ENCODE results near the gene CRX. TPM values are rescaled to one million over a fixed set of nuclear protein-coding genes. Genes with fewer than 3 reads are reported as not detected.

The CRX gene
- total and polyA plus RNA-seq, 2 of the 13 experiments (the other 11 are each of a cell fraction or from before 2014, with no cell fraction given) = not detected

DNA sequence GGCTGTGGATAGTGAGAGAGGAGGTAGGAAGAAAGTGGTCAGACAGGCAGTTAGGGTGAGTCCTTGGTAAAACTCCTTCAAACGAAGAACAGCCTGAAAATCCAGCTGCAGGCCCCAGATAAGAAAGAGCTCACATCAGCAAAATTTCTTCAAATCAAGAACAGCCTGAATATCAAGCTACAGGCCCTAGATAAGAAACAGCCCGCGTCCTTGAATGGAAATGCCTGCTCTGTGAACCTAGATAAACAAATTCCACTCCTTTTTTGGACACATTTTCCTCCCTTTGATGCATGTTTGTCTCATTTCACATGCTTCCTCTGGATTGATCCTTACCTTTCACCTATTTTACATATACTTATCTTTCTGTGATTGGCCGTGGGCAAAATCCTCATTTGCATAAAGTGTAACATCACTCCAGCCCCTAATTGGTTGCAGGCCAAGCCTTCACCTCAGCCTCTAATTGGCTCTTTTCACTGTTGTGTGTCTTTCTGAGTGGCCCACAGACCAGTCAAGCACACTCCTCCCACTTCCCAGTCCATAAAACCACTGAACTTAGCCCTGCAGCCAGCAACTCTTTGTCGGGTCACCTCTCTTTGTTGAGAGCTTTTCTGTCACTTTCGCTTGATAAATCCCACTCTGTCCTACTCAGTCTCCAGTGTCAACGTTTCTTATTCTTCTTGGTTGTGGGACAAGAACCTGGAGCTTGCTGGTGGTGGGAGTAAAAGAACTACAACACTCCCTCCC lies 70.4 kb downstream of the CRX start (continued):
- TF ChIP-seq ZNF333 (CRISPR knock-in tag; IDR thresholded peaks at IDR 0.05; ENCODE audit: borderline replicate concordance) (no peak), ARID3A (IDR thresholded peaks at IDR 0.05; ENCODE audit: low read depth, low read length) (peak; percentile 96), ASH2L (IDR thresholded peaks at IDR 0.05; ENCODE audit: insufficient read length, low read depth, low read length) (peak; percentile 74), ONECUT2 (CRISPR knock-in tag; IDR thresholded peaks at IDR 0.05) (peak; percentile 70), RORA (CRISPR knock-in tag; IDR thresholded peaks at IDR 0.05) (no peak), SNAI1 (CRISPR knock-in tag; IDR thresholded peaks at IDR 0.05; ENCODE audit: borderline replicate concordance) (no peak), TFE3 (CRISPR knock-in tag; IDR thresholded peaks at IDR 0.05) (peak; percentile 64; the same call in 1 of the 2 replicates), ZNF251 (CRISPR knock-in tag; IDR thresholded peaks at IDR 0.05) (no peak), EED (CRISPR knock-in tag; IDR thresholded peaks at IDR 0.05) (no peak), HNRNPK (IDR thresholded peaks at IDR 0.05; ENCODE audit: low read depth, low read length, poor library complexity, severe bottlenecking) (no peak), BORCS8-MEF2B (CRISPR knock-in tag; IDR thresholded peaks at IDR 0.05) (0 out of 2 replicates have a peak, but pooled peaks have one; percentile 52), FOSL2 (CRISPR knock-in tag; IDR thresholded peaks at IDR 0.05) (no peak), ZNF772 (CRISPR knock-in tag; IDR thresholded peaks at IDR 0.05) (no peak; the same call in 1 of the 2 replicates), ZNF337 (CRISPR knock-in tag; IDR thresholded peaks at IDR 0.05; ENCODE audit: borderline replicate concordance, low read depth) (no peak), KDM5A (IDR thresholded peaks at IDR 0.05; ENCODE audit: borderline replicate concordance, low read length) (no peak; the same call in 1 of the 2 replicates), NFE2L1 (CRISPR knock-in tag; IDR thresholded peaks at IDR 0.05; ENCODE audit: borderline replicate concordance) (no peak), IRX3 (CRISPR knock-in tag; IDR thresholded peaks at IDR 0.05; ENCODE audit: borderline replicate concordance, low read depth) (no peak), FOSL1 (CRISPR knock-in tag; IDR thresholded peaks at IDR 0.05; ENCODE audit: borderline replicate concordance) (no peak), ZNF382 (CRISPR knock-in tag; IDR thresholded peaks at IDR 0.05; ENCODE audit: borderline replicate concordance) (no peak), ATF3 (CRISPR knock-in tag; IDR thresholded peaks at IDR 0.05) (no peak), ZNF484 (CRISPR knock-in tag; IDR thresholded peaks at IDR 0.05; ENCODE audit: borderline replicate concordance, low read depth) (no peak), ZNF777 (CRISPR knock-in tag; IDR thresholded peaks at IDR 0.05) (no peak), NCOA5 (CRISPR knock-in tag; IDR thresholded peaks at IDR 0.05) (no peak), SNAPC2 (CRISPR knock-in tag; IDR thresholded peaks at IDR 0.05) (peak; percentile 80)
- TF ChIP-seq, protein P1, sequence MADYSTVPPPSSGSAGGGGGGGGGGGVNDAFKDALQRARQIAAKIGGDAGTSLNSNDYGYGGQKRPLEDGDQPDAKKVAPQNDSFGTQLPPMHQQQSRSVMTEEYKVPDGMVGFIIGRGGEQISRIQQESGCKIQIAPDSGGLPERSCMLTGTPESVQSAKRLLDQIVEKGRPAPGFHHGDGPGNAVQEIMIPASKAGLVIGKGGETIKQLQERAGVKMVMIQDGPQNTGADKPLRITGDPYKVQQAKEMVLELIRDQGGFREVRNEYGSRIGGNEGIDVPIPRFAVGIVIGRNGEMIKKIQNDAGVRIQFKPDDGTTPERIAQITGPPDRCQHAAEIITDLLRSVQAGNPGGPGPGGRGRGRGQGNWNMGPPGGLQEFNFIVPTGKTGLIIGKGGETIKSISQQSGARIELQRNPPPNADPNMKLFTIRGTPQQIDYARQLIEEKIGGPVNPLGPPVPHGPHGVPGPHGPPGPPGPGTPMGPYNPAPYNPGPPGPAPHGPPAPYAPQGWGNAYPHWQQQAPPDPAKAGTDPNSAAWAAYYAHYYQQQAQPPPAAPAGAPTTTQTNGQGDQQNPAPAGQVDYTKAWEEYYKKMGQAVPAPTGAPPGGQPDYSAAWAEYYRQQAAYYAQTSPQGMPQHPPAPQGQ (CRISPR knock-in tag; IDR thresholded peaks at IDR 0.05; ENCODE audit: borderline replicate concordance) = no peak

Data from HepG2 (cell line).